ENCODE results near the gene NADK2. TPM values are rescaled to one million over a fixed set of nuclear protein-coding genes. Genes with fewer than 3 reads are reported as not detected.

The NADK2 gene
- total and polyA plus RNA-seq, 8 donors: 9.1 to 132 (median 27.0) TPM

- Histone ChIP-seq H3K27ac (no peak overlapping the region), H3K4me1 (peaks cover 0 to 7% (median 2%) of the 10 kb centered on the region in 4 donors), H3K4me3 (no peak overlapping the region), H3K36me3 (no peaks in the 10 kb centered on the region), H3K9me3 (no peaks in the 10 kb centered on the region), H3K27me3 (no peaks in the 10 kb centered on the region)
- WGBS, 5 donors: 70 to 77% (median 74%) methylated on average over 2 of the region's 2 CpGs
- DNase-seq: no peak
- TF ChIP-seq POLR2AphosphoS5 (IDR thresholded peaks at IDR 0.05) (no peak), EP300 (IDR thresholded peaks at IDR 0.05) (no peak), CTCF (IDR thresholded peaks at IDR 0.05) (no peak), POLR2A (IDR thresholded peaks at IDR 0.05) (no peak)
- intact Hi-C loops (cut with DNase I; ENCODE audit: low total_unique reads): no loop called here
Observed at GRCh38 chr5:36281626-36282025, 39.9 kb upstream of the NADK2 start.

GRCh38 chr5:36279054-36279698 is 37.5 kb upstream of the NADK2 start:
- whole genome bisulfite sequencing, 5 donors: 49 to 56% (median 54%) methylated on average over 3 of the region's 3 CpGs
- intact Hi-C loops (cut with DNase I; ENCODE audit: low total_unique reads): no loop called here

GRCh38 chr5:36277521-36278176 is 35.9 kb upstream of the NADK2 start:
- Histone ChIP-seq H3K4me3 (no peak overlapping the region), H3K36me3 (no peaks in the 10 kb centered on the region), H3K27me3 (no peaks in the 10 kb centered on the region), H3K4me1 (peaks cover 0 to 21% (median 7%) of the 10 kb centered on the region in 4 donors), H3K27ac (no peak overlapping the region), H3K9me3 (no peaks in the 10 kb centered on the region)
- intact Hi-C loops (cut with DNase I; ENCODE audit: low total_unique reads): no loop called here
- WGBS, 5 donors: 60 to 74% (median 72%) methylated on average over 5 of the region's 5 CpGs
- TF ChIP-seq POLR2A (IDR thresholded peaks at IDR 0.05): no peak
- TF ChIP-seq EP300 (IDR thresholded peaks at IDR 0.05): no peak
- no peak for TF ChIP-seq POLR2AphosphoS5 (IDR thresholded peaks at IDR 0.05)
- no peak for TF ChIP-seq CTCF (IDR thresholded peaks at IDR 0.05)
- no peak for DNase-seq

More at GRCh38 chr5:36279054-36279698, 37.5 kb upstream of the NADK2 start:
- Histone ChIP-seq H3K27ac (no peak overlapping the region), H3K4me3 (no peak overlapping the region), H3K27me3 (no peaks in the 10 kb centered on the region), H3K4me1 (peaks cover 0 to 12% (median 4%) of the 10 kb centered on the region in 4 donors), H3K9me3 (no peaks in the 10 kb centered on the region), H3K36me3 (no peaks in the 10 kb centered on the region)
- DNase-seq: no peak
- TF ChIP-seq POLR2A (IDR thresholded peaks at IDR 0.05): no peak
- no peak for TF ChIP-seq CTCF (IDR thresholded peaks at IDR 0.05)
- no peak for TF ChIP-seq EP300 (IDR thresholded peaks at IDR 0.05)
- TF ChIP-seq POLR2AphosphoS5 (IDR thresholded peaks at IDR 0.05): no peak

GRCh38 chr5:36276864-36277263 is 35.1 kb upstream of the NADK2 start:
- Histone ChIP-seq H3K27ac (no peak overlapping the region), H3K4me3 (no peak overlapping the region), H3K9me3 (no peaks in the 10 kb centered on the region), H3K4me1 (peaks cover 0 to 21% (median 7%) of the 10 kb centered on the region in 4 donors), H3K27me3 (no peaks in the 10 kb centered on the region), H3K36me3 (no peaks in the 10 kb centered on the region)
- no peak for DNase-seq
- TF ChIP-seq EP300 (IDR thresholded peaks at IDR 0.05): no peak
- TF ChIP-seq CTCF (IDR thresholded peaks at IDR 0.05): no peak
- TF ChIP-seq POLR2A (IDR thresholded peaks at IDR 0.05): no peak
- TF ChIP-seq POLR2AphosphoS5 (IDR thresholded peaks at IDR 0.05): no peak
- intact Hi-C loops (cut with DNase I; ENCODE audit: low total_unique reads): no loop called here
